Tibial nerve (tissue), 3 donors: ENCODE measurements around the gene ZNF232.

ENCODE experiments used
- POLR2A ChIP-seq, 2 donors: fragments of 450-650 bp; IDR thresholded peaks; one replicate each; pipeline ENCODE4 v1.6.1; 2017; ENCODE audit warnings: antibody characterized with exemption in 2 of 2, mild to moderate bottlenecking in 2 of 2, moderate library complexity in 2 of 2
- TF ChIP-seq, protein P1 (sequence below), 5 experiments: fragments of 200-600 bp in 3 of 5; fragments of 450-650 bp in 2 of 5; sonication (generic) in 3 of 5; IDR thresholded peaks; one replicate each; pipeline ENCODE4 v1.5.1; 2016 to 2019; ENCODE audit warnings: antibody characterized with exemption in 5 of 5, mild to moderate bottlenecking in 3 of 5, moderate library complexity in 2 of 5

DNA sequence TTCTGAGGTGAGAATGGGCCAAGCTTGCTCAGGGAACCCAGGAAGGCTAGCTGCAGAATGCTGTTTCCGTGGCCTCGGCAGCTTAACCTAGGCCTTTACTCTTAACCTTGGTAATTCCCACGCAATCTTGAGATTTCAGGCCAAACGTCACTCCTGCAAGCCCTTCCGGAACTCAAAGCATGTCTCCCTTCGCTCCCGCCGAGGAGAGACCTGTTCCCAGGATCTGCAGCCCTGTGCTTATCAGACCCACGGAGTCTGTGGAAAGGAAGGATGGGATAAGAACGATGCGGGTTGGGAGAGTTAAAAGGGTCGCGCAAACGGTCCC, 33.9 kb downstream of the ZNF232 start:
- TF ChIP-seq, protein P1, sequence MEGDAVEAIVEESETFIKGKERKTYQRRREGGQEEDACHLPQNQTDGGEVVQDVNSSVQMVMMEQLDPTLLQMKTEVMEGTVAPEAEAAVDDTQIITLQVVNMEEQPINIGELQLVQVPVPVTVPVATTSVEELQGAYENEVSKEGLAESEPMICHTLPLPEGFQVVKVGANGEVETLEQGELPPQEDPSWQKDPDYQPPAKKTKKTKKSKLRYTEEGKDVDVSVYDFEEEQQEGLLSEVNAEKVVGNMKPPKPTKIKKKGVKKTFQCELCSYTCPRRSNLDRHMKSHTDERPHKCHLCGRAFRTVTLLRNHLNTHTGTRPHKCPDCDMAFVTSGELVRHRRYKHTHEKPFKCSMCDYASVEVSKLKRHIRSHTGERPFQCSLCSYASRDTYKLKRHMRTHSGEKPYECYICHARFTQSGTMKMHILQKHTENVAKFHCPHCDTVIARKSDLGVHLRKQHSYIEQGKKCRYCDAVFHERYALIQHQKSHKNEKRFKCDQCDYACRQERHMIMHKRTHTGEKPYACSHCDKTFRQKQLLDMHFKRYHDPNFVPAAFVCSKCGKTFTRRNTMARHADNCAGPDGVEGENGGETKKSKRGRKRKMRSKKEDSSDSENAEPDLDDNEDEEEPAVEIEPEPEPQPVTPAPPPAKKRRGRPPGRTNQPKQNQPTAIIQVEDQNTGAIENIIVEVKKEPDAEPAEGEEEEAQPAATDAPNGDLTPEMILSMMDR (IDR thresholded peaks at IDR 0.05), result no peak
- TF ChIP-seq POLR2A (IDR thresholded peaks at IDR 0.05), result no peak
